Right renal pelvis (tissue), 4 donors: ENCODE data around the gene CHAT. TPM values are rescaled to one million over a fixed set of nuclear protein-coding genes. Genes with fewer than 3 reads are reported as not detected.

Experiments
- DNase-seq, 4 donors: peaks; one replicate each; pipeline ENCODE4 v3.0.0-alpha.2; 2013; ENCODE audit warnings: low read depth in 4 of 4, low spot score in 3 of 4, missing footprints in 1 of 4
- polyA plus RNA-seq, 4 donors: library from polyadenylated mRNA; unstranded; fragments of 120-200 nt; gene quantifications; one replicate each; pipeline ENCODE4 v1.2.1, GENCODE V29; 2013; ENCODE audit not compliant: insufficient read length in 4 of 4

Gene CHAT
- polyA plus RNA-seq, 4 donors: not detected

DNA sequence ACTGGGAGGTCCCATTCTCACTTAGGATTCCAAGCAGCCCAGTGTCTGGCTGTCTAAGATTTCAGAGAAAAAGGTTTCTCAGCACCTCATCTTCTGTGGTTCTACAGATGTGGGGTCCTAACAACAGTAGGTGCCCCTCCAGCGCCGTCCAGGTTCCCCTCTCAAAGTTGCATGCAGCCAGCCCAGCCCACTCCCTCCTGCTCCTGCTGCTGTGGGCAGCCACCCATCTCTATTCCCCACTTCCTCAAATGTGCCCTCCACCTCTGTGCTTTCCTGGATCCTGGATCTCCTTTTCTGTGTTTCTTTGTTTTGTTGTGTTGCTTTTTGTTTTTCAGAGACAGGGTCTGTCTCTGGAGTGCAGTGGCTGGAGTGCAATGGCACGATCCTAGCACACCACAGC is 17.0 kb upstream of the CHAT start:
- no peak for DNase-seq

DNA sequence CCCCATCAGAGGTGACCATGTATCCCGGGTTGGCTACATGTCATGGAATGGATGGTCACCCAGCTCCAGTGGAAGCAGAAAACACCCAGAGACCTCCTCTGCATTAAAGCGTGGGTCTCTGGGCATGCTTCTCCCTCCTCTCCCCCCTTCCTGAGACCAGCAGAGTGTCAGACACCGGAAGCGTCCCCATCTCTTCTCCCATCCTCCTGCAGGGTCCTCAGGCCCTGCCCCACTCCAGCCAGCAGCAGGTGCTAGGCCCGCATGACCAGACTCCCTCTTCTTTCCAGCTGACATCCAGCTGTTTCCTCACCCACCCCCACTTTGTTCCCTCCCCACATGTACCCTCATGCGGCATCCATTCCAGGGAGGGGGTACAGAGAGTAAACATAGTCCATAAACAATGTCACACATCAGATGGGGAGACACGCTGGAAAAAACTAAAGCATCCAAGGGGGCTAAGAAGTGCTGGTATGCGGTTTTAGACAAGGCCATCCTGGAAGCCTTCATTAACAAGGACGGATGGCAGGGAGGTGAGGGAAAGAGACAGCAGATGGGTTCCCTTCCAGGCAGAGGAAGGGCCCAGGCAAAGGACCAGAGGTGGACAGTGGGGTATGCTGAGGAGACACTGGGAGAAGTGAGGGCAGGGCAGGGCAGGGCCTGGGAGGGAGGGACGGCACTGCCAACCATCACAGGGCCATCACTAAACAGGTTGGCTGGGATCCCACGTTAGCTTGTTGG is 16.2 kb upstream of the CHAT start:
- DNase-seq: no peak

DNA sequence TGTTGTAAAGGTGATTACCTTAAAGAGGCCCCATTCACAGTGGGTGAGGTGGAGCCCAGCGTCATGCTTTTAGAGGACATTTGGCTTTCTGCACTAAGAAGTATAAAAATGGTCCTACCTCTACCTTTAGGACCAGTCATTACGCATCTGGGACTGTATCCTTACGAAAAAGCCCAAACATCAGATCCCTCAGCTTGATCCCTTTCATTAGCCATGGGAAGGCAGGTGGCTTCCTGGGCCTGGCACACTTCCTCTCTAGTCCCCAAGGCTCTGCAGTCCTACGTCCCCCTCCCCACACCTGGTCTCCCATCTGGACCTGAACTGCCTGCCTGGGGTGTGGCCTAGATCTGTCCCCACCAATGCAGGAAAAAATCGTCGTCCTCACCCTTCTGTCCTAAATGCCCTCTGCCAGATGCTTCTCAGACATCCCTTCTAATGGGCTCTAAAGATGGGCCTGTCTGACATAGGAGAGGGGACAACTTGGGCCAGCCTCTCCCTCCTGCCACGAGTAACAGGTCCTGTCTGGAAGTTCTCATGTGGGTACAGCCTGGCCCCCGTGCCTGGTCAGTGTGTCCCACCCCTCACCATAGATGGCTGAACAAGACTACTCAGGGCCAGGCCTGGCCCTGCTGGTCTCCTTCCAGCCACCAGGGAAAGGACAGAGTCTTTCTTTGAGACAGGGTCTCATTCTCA is 15.5 kb upstream of the CHAT start:
- no peak for DNase-seq

DNA sequence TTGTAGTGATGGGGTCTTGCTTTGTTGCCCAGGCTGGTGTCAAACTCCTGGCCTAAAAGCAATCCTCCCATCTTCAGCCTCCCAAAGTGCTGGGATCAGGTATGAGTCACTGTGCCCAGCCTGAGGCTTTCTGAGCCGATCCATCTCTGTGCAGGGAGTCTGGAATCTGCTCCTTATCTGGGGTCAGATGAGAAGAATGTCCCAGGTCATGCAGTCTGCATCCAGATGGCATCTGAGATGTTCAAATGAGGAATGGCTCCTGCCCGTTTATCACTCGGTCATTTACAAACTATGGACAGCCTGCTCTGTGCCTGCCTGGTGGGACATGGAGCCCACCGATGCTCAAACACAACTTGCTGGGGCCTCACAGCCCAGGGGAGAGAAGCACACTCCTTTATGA is 14.9 kb upstream of the CHAT start:
- DNase-seq: no peak

DNA sequence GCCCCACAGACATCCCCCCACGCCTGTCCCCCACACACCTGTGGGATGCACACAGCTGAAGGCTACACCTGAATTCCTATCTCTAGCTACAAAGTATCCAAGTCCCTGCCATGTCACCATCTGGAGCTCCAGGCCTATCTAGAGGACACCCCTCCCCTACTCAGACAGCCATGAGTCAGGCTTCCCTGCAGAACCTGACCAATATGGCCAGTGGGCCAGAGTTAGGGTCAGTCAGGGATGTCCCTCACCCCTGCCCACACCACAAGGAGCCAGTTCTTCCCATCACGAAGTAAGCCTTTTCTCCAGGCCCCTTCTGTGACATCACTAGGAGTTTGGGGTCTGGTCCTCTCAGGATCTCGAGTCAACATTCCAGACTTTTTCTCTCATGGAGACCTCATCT is 14.3 kb upstream of the CHAT start:
- DNase-seq: no peak

DNA sequence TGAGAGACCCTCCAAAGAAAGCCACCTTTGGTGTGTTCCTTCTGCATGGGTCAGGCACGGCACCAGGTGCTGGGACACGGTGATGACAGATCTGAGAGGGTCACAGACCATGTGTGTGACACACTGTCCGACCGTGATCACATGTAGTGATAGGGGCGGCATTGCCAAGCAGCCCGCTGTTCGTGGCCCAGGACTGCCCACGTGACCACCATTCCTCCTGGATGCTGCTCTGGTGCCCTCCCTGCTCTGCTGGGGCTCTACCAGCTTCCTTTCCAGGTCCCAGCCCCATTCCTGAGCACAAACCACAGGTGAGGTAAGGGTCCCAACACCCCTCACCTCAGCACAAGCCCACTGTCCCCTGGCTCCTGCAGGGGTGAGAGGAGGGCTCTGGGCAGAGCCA is 13.8 kb upstream of the CHAT start:
- DNase-seq: no peak

DNA sequence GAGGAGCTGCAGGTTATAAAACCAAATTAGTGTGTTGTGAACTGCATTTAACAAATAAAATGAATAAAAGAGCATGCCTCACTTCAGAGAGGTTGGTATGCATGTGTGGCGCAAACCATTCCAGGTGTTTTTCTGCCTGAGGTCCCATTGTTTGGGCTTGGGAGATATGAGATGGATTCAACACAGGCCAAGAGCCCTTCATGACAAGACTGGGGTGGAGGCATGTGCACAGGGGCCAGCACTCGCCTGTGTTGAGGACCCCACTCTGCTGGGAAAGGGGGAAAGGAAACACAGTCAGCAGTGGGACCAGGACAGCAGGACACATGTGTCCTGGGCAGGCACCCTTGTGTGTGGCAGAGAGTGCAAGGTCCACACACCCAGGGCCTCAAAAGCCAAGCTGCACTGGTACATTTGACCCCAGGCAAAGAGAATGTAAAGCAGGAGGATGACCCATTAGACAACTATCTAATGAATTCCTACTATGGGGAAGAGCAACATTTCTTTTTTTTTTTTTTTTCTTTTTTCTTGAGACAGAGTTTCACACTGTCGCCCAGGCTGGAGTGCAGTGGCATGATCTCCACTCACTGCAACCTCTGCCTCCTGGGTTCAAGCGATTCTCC is 12.9 kb upstream of the CHAT start:
- no peak for DNase-seq

DNA sequence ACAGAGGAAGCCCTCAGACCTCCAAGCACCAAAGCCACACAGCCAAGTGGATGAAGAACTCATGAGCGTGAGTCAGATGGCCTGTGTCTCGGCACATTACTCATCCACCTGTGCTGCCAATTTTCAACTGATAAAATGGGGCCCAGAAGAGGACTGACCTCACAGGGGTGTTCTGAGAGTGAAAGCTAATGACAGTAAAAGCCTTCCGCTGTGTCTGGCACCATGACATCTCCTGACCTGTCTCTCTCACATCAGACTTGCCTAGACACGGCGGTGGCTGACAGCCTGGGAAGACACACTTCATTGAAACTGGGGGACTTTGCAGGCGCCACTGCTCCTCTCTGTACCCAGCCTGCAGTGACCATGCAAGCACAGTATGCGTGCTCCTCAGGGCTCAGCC is 12.0 kb upstream of the CHAT start:
- no peak for DNase-seq

DNA sequence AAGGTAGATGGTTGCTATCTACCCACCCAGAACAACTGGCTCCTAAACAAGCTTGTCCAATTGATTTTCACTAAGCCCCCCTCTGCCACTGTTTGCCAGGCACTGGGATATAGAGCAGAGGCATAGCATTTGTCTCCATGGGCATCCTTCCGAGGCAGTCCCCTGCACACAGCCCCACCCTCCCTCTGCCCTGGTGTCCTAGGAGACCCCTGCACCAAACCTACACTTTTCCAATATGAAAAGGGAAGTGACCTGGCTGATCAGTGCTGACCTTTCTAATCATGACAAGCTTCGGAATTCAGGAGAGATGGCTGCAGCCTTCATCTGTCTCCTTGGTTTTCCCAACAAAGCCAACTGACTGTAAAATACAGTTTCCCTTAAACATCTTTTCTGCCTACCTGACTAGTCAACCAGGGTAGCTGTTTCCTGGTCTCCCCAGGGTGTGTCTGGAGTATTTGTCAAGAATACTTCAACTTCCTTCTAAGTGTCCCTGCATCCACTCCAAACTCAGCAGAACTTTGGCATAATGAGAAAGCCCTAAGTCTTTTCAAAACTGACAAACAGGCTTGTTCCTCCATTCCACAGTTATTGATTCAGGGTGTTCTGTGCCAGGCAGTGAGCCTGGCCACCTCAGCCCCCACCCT is 11.3 kb upstream of the CHAT start:
- no peak for DNase-seq

DNA sequence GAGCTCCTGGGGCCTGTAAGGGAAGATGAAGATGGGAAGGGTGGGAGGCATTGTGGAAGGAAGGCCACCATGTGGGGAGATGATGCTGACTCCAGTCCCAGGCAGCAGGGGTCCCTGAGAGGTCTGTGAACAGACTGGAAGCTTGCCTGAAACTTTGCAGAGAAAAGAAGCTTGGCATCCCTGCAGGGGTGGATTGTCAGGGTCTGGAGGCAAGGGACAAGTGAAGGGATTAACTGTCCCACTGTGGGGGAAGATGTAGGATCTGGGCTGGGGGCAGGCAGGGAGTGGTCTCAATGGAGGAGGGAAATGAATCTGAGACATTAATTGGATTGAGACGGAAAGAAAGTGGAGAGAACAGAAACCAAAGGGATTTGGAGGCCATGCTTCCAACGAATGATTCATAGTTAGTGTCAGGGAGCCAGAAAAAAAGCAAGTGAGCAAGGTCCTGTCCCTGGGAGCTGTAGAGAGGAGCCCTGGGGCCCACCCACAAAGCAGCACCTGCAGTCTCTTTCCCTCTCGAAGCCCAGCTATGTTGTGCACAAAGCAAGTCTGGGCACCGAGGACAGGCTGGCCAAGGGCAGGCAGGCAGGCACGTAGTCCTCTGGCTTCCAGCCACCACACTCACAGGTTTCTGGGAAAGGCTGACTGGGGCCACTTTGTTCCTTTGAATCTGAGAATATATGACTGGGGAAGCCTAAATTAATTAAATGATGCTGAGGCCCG is 8.5 kb upstream of the CHAT start:
- DNase-seq: no peak

DNA sequence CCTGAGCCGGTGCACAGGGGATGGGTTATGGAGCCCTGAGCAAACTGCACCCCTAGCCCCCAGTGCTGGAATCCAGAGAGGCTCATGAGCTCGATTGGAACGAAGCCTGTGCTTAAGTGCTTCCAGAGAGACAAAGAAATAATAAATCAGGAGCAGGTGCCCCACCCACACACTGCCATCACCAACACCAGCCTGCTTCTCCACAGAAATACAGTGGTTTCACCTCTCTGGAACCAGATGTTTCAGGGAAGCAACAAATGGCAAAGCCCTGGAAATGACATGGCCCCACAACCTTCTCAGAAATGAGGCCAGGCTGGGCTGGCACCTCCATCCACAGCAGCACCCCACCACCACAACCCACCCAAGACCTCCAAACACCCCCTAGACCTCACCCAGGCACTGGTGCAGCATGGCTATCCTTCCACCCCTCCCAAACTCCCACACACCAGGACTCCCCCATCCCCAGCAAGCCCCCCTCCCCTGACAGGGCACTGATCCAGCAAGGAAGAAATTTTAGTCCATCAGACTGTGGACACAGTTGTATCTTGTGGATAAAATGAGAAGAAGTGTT is 7.8 kb upstream of the CHAT start:
- no peak for DNase-seq

DNA sequence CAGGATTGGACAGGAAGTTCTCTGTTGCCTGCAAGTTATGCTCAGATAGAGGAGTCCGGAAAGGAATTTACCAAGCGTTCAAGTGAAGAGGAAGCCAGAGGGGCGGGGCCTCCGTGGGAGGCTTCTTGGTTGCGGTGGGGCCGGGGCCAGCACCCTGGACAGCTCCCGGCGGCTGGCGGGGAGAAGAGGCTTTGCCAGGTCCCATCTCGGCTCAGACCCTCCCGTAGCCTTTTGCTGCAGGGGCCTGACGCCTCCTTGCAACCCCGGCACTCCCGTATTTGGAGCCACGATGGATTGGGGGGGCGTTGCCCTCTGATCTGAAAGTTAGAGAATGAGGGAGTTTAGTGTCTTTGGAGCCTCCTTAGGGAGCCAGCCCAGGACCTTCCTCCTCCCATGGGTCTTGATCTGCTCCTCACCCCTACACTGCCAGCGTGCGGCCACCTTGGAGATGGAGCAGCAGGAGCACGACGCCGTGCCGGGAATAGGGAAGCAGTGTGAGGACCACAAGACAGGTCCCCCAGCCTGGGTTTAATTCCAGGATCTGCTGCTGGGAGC is 6.8 kb upstream of the CHAT start:
- DNase-seq: peak; percentile 45 to 69 (median 62)

DNA sequence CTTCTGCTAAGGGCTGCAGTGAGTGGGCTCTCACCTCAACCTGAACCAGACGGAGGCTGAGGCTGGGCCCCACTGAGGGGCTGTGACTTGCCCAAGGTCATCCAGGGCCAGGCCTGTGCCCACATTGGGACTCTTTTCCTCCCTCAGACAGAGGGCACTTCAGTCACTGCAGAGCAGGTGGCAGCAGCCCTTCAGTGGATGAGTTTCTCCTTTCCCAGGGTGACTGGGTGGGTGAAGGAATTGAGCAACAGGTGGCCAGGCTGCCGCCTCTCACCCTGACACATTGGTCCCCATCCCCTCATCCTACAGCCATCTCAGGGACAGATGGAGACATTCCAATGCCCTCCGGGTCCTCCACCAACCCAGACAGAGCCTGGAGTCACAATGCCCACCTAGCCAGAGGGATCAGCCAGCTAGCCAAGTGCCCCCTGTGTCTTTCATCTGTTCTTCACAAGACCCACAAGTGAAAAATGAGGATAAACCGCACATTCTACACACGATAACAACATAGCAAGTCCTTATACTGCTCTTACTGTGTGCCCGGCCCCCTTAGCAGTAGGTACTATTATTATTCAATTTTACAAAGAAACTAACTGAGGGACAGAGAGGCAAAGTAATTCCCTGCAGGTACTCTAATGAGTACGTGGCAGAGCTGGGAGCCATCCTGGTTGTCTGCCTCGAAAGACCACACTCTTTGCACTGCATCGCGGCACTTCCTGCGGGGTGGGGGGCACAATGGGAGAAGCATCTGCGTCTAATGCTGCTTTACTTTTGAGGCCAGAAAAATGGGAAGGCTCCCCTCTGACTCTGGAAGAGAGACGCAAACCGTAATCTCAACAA is 5.5 kb upstream of the CHAT start:
- DNase-seq: no peak

DNA sequence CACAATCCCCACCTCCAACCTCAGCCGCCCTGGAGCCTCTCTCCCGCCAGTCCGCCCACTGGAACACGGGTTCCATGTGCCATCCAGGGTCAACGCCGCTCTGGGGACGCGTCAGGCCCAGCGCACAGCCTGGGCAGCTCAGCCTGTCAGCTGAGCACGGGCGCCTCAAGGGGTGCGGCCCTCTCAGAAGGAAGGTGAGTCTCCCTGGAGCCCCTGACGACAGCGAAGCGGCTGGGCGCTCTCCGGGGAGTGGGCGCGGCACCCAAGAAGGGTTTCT is 4.9 kb upstream of the CHAT start:
- DNase-seq: no peak

DNA sequence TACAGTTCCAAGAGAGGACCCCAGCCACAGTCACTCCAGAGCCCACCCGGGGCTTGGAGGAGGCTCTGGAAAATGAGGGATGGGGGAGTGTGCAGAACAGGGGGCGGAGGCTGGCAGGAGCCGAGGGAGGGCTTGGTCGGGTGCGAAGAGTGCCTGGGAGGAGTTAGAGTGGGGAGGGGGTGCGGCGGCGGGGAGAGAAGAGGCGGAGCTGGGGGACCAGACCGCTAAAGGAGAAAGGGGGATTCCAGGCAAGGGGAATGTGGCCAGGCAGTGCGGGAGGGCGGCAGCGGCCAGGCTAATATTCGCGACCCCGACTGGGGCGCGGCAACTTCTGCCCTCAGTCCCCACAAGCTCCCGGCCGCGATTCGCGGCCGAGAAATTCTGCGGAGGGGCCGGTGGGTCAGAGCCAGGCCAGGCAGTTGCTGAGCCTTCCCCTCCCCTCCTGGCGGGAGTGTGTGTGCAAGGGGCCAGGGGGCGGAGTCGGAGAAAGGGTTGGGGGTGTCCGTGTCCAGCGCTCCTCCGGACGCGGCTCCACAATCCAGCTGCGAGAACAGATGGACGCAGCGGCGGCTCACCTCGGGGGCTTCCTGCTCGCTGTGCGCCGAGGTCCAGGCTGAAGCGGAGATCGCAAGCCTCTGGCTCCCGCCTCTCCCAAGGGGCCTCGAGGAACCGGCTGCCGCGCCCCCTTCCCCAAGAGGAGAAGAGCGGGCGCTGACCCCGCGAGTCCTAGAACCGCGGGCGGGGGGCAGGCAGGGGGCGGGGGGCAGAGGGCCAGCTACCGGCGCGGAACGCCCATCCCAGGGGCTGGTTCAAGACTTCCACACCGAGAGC is 4.3 kb upstream of the CHAT start:
- no peak for DNase-seq

DNA sequence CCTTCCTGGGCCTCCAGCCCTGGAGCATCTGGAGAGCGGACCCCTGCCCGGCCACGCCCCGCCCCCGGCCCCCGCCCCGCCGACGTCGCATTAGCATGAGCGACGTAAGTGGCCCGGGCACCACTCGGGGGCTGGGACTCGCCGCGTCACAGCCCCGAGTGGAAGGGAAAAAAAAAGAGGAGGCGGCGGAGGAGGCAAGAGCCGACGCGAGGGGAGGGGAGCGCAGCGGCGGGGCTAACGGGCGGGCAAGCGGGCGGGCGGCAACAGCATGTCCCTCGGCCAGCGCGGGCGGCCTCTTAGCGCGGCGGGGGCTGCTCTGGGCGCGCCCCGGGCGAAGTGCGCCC is 3.8 kb upstream of the CHAT start, which contains the start of gene SLC18A3:
SLC18A3 (plus strand) TSS at position 197 of the 344 bp plus-strand sequence. CDS start 431 bp downstream, outside the sequence.
- no peak for DNase-seq

DNA sequence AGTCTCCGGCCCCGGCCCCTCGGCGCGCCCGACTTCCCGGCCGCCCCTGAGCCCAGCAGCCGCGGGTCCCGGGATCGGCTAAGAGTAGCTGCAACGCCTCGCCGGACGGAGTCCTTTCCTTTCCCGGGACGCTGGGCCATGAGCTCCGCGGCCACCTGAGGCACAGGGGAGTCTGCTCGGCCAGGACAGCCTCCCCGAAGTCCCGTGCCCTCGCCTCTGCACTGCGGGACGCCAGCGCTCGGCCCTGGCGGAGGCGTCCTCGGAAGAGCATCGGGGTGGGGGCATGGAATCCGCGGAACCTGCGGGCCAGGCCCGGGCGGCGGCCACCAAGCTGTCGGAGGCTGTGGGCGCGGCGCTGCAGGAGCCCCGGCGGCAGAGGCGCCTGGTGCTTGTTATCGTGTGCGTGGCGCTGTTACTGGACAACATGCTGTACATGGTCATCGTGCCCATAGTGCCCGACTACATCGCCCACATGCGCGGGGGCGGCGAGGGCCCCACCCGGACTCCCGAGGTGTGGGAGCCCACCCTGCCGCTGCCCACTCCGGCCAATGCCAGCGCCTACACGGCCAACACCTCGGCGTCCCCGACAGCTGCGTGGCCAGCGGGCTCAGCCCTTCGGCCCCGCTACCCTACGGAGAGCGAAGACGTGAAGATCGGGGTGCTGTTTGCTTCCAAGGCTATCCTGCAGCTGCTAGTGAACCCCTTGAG is 3.2 kb upstream of the CHAT start:
- no peak for DNase-seq

DNA sequence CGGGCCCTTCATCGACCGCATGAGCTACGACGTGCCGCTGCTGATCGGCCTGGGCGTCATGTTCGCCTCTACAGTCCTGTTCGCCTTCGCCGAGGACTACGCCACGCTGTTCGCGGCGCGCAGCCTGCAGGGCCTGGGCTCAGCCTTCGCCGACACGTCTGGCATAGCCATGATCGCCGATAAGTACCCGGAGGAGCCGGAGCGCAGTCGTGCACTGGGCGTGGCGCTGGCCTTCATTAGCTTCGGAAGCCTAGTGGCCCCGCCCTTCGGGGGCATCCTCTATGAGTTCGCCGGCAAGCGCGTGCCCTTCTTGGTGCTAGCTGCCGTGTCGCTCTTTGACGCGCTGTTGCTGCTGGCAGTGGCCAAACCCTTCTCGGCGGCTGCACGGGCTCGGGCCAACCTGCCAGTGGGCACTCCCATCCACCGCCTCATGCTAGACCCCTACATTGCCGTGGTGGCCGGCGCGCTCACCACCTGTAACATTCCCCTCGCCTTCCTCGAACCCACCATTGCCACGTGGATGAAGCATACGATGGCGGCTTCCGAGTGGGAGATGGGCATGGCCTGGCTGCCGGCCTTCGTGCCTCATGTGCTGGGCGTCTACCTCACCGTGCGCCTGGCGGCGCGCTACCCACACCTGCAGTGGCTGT is 2.5 kb upstream of the CHAT start:
- no peak for DNase-seq
